Chondrocyte (in vitro differentiated cells): ENCODE data around the gene FERD3L. TPM values are rescaled to one million over a fixed set of nuclear protein-coding genes. Genes with fewer than 3 reads are reported as not detected.

Experiments
- DNase-seq: peaks from one replicate; pipeline ENCODE4 v3.0.0; 2021; ENCODE audit warnings: mixed read lengths, low spot score
- H3K27ac Mint-ChIP-seq: one replicate; pipeline ENCODE4 v1.8.0; 2021; ENCODE audit warnings: mild to moderate bottlenecking, moderate library complexity, mixed read lengths; ENCODE audit not compliant: unreplicated experiment
- H3K27me3 Mint-ChIP-seq: 2 replicates; pipeline ENCODE4 v1.8.0; 2021; ENCODE audit warnings: low read depth, mixed read lengths
- H3K36me3 Mint-ChIP-seq: 2 replicates; pipeline ENCODE4 v1.8.0; 2021; ENCODE audit warnings: low read depth, mixed read lengths
- H3K4me1 Mint-ChIP-seq: 2 replicates; pipeline ENCODE4 v1.8.0; 2021; ENCODE audit warnings: low read depth, mild to moderate bottlenecking, mixed read lengths
- H3K4me3 Mint-ChIP-seq: one replicate; pipeline ENCODE4 v1.8.0; 2021; ENCODE audit warnings: mild to moderate bottlenecking, moderate library complexity, mixed read lengths; ENCODE audit not compliant: unreplicated experiment
- H3K9me3 Mint-ChIP-seq: 2 replicates; pipeline ENCODE4 v1.8.0; 2021; ENCODE audit warnings: low read depth, mixed read lengths
- total RNA-seq: library from RNA; stranded (reverse); gene quantifications from 3 replicates; pipeline ENCODE4 v1.2.1, GENCODE V29; 2021
- TF ChIP-seq, protein P1 (sequence below): fragments of 200-600 bp; sonication (generic); IDR thresholded peaks from 2 replicates; pipeline ENCODE4 v1.5.0; 2021; ENCODE audit warnings: antibody characterized with exemption, mild to moderate bottlenecking, moderate library complexity

Gene FERD3L
- total RNA-seq, 1 donor from 2014 or later: not detected

DNA sequence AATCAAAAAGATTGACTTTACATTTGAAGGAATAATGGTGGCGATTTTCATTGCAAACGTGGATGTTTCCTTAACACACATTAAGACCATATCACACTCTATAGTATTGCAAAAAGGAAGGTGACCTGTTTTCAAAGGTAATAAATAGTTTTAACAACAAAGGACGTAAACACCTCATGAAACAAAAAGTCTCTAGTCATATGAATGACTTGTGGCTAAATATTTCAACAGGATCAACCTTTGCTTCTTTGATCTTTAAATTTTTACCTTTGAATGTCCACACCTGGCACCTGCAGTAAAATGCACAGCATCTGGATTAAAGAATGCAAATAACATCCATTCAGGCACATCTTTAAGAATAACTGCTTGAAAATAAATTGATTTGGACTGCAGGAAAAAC is 30.0 kb upstream of the FERD3L start:
- peaks cover 15% of the 10 kb centered on the region for H3K4me1 Mint-ChIP-seq
- no peak overlapping the region for H3K4me3 Mint-ChIP-seq
- H3K36me3 Mint-ChIP-seq: no peaks in the 10 kb centered on the region
- TF ChIP-seq, protein P1, sequence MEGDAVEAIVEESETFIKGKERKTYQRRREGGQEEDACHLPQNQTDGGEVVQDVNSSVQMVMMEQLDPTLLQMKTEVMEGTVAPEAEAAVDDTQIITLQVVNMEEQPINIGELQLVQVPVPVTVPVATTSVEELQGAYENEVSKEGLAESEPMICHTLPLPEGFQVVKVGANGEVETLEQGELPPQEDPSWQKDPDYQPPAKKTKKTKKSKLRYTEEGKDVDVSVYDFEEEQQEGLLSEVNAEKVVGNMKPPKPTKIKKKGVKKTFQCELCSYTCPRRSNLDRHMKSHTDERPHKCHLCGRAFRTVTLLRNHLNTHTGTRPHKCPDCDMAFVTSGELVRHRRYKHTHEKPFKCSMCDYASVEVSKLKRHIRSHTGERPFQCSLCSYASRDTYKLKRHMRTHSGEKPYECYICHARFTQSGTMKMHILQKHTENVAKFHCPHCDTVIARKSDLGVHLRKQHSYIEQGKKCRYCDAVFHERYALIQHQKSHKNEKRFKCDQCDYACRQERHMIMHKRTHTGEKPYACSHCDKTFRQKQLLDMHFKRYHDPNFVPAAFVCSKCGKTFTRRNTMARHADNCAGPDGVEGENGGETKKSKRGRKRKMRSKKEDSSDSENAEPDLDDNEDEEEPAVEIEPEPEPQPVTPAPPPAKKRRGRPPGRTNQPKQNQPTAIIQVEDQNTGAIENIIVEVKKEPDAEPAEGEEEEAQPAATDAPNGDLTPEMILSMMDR: no peak
- no peak for DNase-seq
- no peaks in the 10 kb centered on the region for H3K9me3 Mint-ChIP-seq
- no peaks in the 10 kb centered on the region for H3K27me3 Mint-ChIP-seq
- H3K27ac Mint-ChIP-seq: no peak overlapping the region

DNA sequence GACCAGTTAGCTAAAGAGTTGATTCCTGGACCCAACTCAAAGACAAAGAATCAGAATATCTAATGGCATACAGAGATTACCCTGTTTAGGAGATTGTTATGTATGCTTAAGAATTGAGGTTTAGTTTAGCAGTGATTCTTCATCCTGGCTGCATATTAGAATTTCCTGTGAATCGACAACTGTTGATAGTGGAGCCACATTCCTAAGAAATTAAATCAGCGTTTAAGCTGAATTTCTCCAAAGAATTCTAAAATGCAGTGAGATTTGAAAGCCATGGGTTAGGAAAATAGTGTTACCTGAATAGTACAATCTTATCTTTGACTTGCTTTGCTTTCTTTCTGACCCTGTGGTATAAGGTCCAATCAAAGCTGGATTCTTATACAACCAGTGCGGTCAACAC is 16.4 kb upstream of the FERD3L start:
- Mint-ChIP-seq H3K9me3 (no peaks in the 10 kb centered on the region), H3K4me3 (no peak overlapping the region), H3K4me1 (peaks cover 7% of the 10 kb centered on the region), H3K27ac (no peak overlapping the region), H3K27me3 (no peaks in the 10 kb centered on the region), H3K36me3 (no peaks in the 10 kb centered on the region)
- no peak for DNase-seq
- TF ChIP-seq, protein P1: no peak

DNA sequence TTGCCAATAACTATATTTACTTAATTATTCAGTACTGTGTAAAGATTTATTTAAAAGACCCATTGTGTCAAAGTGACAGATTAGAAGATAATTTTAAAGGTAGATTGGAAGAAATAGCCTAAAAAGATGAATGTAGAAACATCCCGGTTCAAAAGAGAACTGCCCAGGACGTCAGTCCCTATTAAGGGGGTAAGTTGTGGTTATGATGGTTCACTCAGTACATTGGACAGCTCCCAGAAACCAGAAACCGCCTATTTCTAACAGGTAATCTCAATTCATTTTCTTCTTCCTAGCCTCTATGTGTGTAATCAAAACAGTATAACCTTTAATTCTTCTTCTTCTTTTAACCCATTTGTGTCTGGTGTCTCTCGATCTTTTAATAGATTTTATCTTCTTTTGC is 1.5 kb upstream of the FERD3L start:
- H3K36me3 Mint-ChIP-seq: peaks cover 1% of the 10 kb centered on the region
- H3K4me3 Mint-ChIP-seq: no peak overlapping the region
- H3K9me3 Mint-ChIP-seq: no peaks in the 10 kb centered on the region
- no peak overlapping the region for H3K27ac Mint-ChIP-seq
- H3K27me3 Mint-ChIP-seq: peaks cover 49% of the 10 kb centered on the region
- H3K4me1 Mint-ChIP-seq: peaks cover 16% of the 10 kb centered on the region
- DNase-seq: no peak
- TF ChIP-seq, protein P1: no peak

DNA sequence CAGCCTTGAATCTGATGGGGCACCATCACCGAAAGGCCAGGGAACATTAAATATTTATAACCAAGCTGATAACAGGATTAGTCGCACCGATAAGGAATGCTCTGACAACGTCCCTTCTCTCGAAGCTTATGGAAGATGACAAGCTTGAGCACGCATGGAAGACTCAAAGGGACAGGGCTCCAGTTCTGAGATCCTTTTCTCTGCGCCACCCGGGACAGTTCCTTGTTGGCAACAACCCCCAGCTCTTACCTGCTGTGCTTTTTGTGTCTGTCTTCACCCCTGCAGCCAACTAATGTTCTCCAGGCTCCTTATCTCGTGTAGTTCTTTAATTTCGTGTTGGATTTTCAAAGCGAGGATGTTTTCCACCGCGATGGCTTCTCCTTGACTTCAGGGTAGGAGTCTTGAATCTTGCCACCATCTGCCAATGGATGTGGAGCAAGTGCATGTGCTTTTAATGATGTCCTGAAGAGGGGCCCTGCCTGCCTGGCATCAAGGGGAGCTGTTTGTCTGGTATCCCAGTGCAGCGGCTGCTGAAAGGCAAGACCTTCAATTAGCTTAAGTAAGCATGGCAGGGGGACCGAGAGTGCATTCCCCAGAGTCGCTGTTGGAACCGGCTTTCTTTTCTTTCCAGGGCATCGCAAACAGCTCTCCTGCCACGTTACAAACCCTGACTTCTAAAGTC is 354 bp upstream of the FERD3L start:
- Mint-ChIP-seq H3K4me3 (no peak overlapping the region), H3K27me3 (peaks cover 47% of the 10 kb centered on the region), H3K4me1 (peaks cover 16% of the 10 kb centered on the region), H3K9me3 (no peaks in the 10 kb centered on the region), H3K27ac (no peak overlapping the region), H3K36me3 (peaks cover 1% of the 10 kb centered on the region)
- no peak for DNase-seq
- TF ChIP-seq, protein P1: no peak

DNA sequence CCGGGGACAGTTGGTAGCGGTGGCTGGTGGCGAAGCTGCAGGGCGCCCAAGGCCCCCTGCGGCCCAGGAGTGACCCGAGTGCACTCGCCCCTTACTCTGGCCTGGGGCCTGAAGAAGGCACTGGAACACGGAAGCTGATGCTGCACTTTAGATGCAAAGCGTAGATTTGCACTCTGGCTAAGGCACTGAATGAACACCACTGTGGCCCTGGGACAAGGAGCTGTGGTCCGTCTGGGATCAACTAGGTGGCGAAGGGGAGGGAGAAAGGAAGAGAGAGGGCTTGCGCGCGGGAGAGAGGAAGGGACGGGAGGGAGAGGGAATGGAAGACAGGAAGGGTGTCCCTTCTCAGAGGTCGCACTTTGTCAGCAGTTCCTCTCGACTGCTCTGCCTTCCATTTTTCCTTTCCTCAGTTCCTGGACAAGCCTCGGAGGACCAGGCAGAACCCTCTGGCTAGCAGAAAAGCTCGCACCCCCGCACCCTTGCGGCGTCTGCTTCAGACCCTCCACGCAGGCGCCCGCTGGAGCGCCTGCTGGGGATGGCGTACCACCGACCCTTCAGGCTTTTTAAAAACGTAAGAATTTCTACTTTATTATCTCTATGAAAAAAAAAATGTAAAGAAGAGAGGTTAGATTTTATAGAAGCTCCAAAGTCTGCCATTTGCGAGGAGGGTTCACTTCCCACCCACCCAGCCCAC is 1.2 kb downstream of the FERD3L start:
- no peak for DNase-seq
- Mint-ChIP-seq H3K9me3 (no peaks in the 10 kb centered on the region), H3K27me3 (peaks cover 47% of the 10 kb centered on the region), H3K36me3 (peaks cover 1% of the 10 kb centered on the region), H3K27ac (no peak overlapping the region), H3K4me3 (peak overlapping the region; percentile 61), H3K4me1 (peaks cover 16% of the 10 kb centered on the region)
- TF ChIP-seq, protein P1: no peak
